ENCODE data around the gene PSMA2.

PSMA2 gene

GRCh38 chr7:42932811-42933591 lies 1.0 kb upstream of the PSMA2 start:
- peaks cover 27% of the 10 kb centered on the region for H3K36me3 Mint-ChIP-seq (ENCODE audit: insufficient read depth)
- peak overlapping the region; percentile 99 for H3K4me3 Mint-ChIP-seq
- ATAC-seq (replicated peaks; ENCODE audit: extremely low read depth, poor library complexity, severe bottlenecking) (peak; percentile 13), DNase-seq (ENCODE audit: low spot score in 2 of 2) (no peak)
- H3K27me3 Mint-ChIP-seq: no peaks in the 10 kb centered on the region
- H3K4me1 Mint-ChIP-seq: peaks cover 52% of the 10 kb centered on the region
- no peaks in the 10 kb centered on the region for H3K9me3 Mint-ChIP-seq
- H3K27ac Mint-ChIP-seq (ENCODE audit: low read depth): peak overlapping the region; percentile 97

- Mint-ChIP-seq H3K27ac (ENCODE audit: low read depth) (peak overlapping the region; percentile 97), H3K27me3 (no peaks in the 10 kb centered on the region), H3K36me3 (ENCODE audit: insufficient read depth) (peaks cover 25% of the 10 kb centered on the region), H3K9me3 (no peaks in the 10 kb centered on the region), H3K4me3 (peak overlapping the region; percentile 99), H3K4me1 (peaks cover 52% of the 10 kb centered on the region)
- ATAC-seq (replicated peaks; ENCODE audit: extremely low read depth, poor library complexity, severe bottlenecking): no peak
- no peak for DNase-seq (ENCODE audit: low spot score in 2 of 2)
These were observed 534 bp downstream of the PSMA2 start for GRCh38 chr7:42931447-42931833.

- H3K36me3 Mint-ChIP-seq (ENCODE audit: insufficient read depth): peaks cover 25% of the 10 kb centered on the region
These were observed 1.1 kb downstream of the PSMA2 start for GRCh38 chr7:42930889-42931288.

GRCh38 chr7:42929449-42929848 lies 2.5 kb downstream of the PSMA2 start:
- H3K27ac Mint-ChIP-seq (ENCODE audit: low read depth): peak overlapping the region; percentile 20
- H3K9me3 Mint-ChIP-seq: no peaks in the 10 kb centered on the region
- H3K4me3 Mint-ChIP-seq: no peak overlapping the region
- ATAC-seq (replicated peaks; ENCODE audit: extremely low read depth, poor library complexity, severe bottlenecking): no peak
- no peaks in the 10 kb centered on the region for H3K27me3 Mint-ChIP-seq
- H3K36me3 Mint-ChIP-seq (ENCODE audit: insufficient read depth): peaks cover 34% of the 10 kb centered on the region
- DNase-seq (ENCODE audit: low spot score in 2 of 2): no peak
- peaks cover 53% of the 10 kb centered on the region for H3K4me1 Mint-ChIP-seq

More at GRCh38 chr7:42930889-42931288, 1.1 kb downstream of the PSMA2 start:
- H3K4me1 Mint-ChIP-seq: peaks cover 48% of the 10 kb centered on the region
- ATAC-seq (replicated peaks; ENCODE audit: extremely low read depth, poor library complexity, severe bottlenecking): no peak
- peak overlapping the region; percentile 97 for H3K27ac Mint-ChIP-seq (ENCODE audit: low read depth)
- H3K9me3 Mint-ChIP-seq: no peaks in the 10 kb centered on the region
- peak overlapping the region; percentile 99 for H3K4me3 Mint-ChIP-seq
- no peak for DNase-seq (ENCODE audit: low spot score in 2 of 2)
- no peaks in the 10 kb centered on the region for H3K27me3 Mint-ChIP-seq

GRCh38 chr7:42928754-42929153 lies 3.2 kb downstream of the PSMA2 start:
- peaks cover 34% of the 10 kb centered on the region for H3K36me3 Mint-ChIP-seq (ENCODE audit: insufficient read depth)
- no peak for DNase-seq (ENCODE audit: low spot score in 2 of 2)
- no peak for ATAC-seq (replicated peaks; ENCODE audit: extremely low read depth, poor library complexity, severe bottlenecking)
- H3K4me1 Mint-ChIP-seq: peaks cover 47% of the 10 kb centered on the region
- H3K27me3 Mint-ChIP-seq: no peaks in the 10 kb centered on the region
- no peak overlapping the region for H3K27ac Mint-ChIP-seq (ENCODE audit: low read depth)
- H3K9me3 Mint-ChIP-seq: no peaks in the 10 kb centered on the region
- H3K4me3 Mint-ChIP-seq: no peak overlapping the region

- Mint-ChIP-seq H3K4me1 (peaks cover 30% of the 10 kb centered on the region), H3K9me3 (no peaks in the 10 kb centered on the region)
- DNase-seq (ENCODE audit: low spot score in 2 of 2): no peak
These were observed 5.8 kb downstream of the PSMA2 start for GRCh38 chr7:42926204-42926603.

GRCh38 chr7:42925630-42926029 lies 6.3 kb downstream of the PSMA2 start:
- no peaks in the 10 kb centered on the region for H3K27me3 Mint-ChIP-seq
- H3K9me3 Mint-ChIP-seq: no peaks in the 10 kb centered on the region
- peaks cover 24% of the 10 kb centered on the region for H3K4me1 Mint-ChIP-seq
- peaks cover 52% of the 10 kb centered on the region for H3K36me3 Mint-ChIP-seq (ENCODE audit: insufficient read depth)
- DNase-seq (ENCODE audit: low spot score in 2 of 2): no peak
- no peak for ATAC-seq (replicated peaks; ENCODE audit: extremely low read depth, poor library complexity, severe bottlenecking)
- H3K27ac Mint-ChIP-seq (ENCODE audit: low read depth): no peak overlapping the region
- H3K4me3 Mint-ChIP-seq: no peak overlapping the region

More at GRCh38 chr7:42926204-42926603, 5.8 kb downstream of the PSMA2 start:
- H3K36me3 Mint-ChIP-seq (ENCODE audit: insufficient read depth): peaks cover 47% of the 10 kb centered on the region
- no peak overlapping the region for H3K27ac Mint-ChIP-seq (ENCODE audit: low read depth)
- no peak for ATAC-seq (replicated peaks; ENCODE audit: extremely low read depth, poor library complexity, severe bottlenecking)
- H3K27me3 Mint-ChIP-seq: no peaks in the 10 kb centered on the region
- no peak overlapping the region for H3K4me3 Mint-ChIP-seq

GRCh38 chr7:42924223-42924838 lies 7.6 kb downstream of the PSMA2 start:
- peaks cover 16% of the 10 kb centered on the region for H3K4me1 Mint-ChIP-seq
- no peak overlapping the region for H3K27ac Mint-ChIP-seq (ENCODE audit: low read depth)
- peaks cover 65% of the 10 kb centered on the region for H3K36me3 Mint-ChIP-seq (ENCODE audit: insufficient read depth)

GRCh38 chr7:42922017-42922753 lies 9.8 kb downstream of the PSMA2 start:
- ATAC-seq (replicated peaks; ENCODE audit: extremely low read depth, poor library complexity, severe bottlenecking) (no peak), DNase-seq (ENCODE audit: low spot score in 2 of 2) (no peak)
- H3K9me3 Mint-ChIP-seq: no peaks in the 10 kb centered on the region
- no peaks in the 10 kb centered on the region for H3K27me3 Mint-ChIP-seq
- H3K27ac Mint-ChIP-seq (ENCODE audit: low read depth): peak overlapping the region; percentile 10
- peaks cover 69% of the 10 kb centered on the region for H3K36me3 Mint-ChIP-seq (ENCODE audit: insufficient read depth)
- peaks cover 8% of the 10 kb centered on the region for H3K4me1 Mint-ChIP-seq
- H3K4me3 Mint-ChIP-seq: no peak overlapping the region

More at GRCh38 chr7:42924223-42924838, 7.6 kb downstream of the PSMA2 start:
- Mint-ChIP-seq H3K4me3 (no peak overlapping the region), H3K9me3 (no peaks in the 10 kb centered on the region), H3K27me3 (no peaks in the 10 kb centered on the region)
- ATAC-seq (replicated peaks; ENCODE audit: extremely low read depth, poor library complexity, severe bottlenecking) (no peak), DNase-seq (ENCODE audit: low spot score in 2 of 2) (no peak)

GRCh38 chr7:42915356-42915755 lies 16.6 kb downstream of the PSMA2 start:
- Mint-ChIP-seq H3K9me3 (no peaks in the 10 kb centered on the region), H3K27ac (ENCODE audit: low read depth) (no peak overlapping the region), H3K4me1 (peaks cover 24% of the 10 kb centered on the region), H3K36me3 (ENCODE audit: insufficient read depth) (peaks cover 42% of the 10 kb centered on the region), H3K4me3 (no peak overlapping the region), H3K27me3 (no peaks in the 10 kb centered on the region)
- DNase-seq (ENCODE audit: low spot score in 2 of 2) (no peak), ATAC-seq (replicated peaks; ENCODE audit: extremely low read depth, poor library complexity, severe bottlenecking) (no peak)

- H3K4me3 Mint-ChIP-seq: no peak overlapping the region
- no peaks in the 10 kb centered on the region for H3K9me3 Mint-ChIP-seq
- no peaks in the 10 kb centered on the region for H3K27me3 Mint-ChIP-seq
- DNase-seq (ENCODE audit: low spot score in 2 of 2) (no peak), ATAC-seq (replicated peaks; ENCODE audit: extremely low read depth, poor library complexity, severe bottlenecking) (no peak)
- H3K4me1 Mint-ChIP-seq: peaks cover 31% of the 10 kb centered on the region
- peaks cover 37% of the 10 kb centered on the region for H3K36me3 Mint-ChIP-seq (ENCODE audit: insufficient read depth)
- H3K27ac Mint-ChIP-seq (ENCODE audit: low read depth): no peak overlapping the region
These were observed 17.4 kb downstream of the PSMA2 start for GRCh38 chr7:42914421-42915045.

- peaks cover 36% of the 10 kb centered on the region for H3K4me1 Mint-ChIP-seq
- no peak overlapping the region for H3K27ac Mint-ChIP-seq (ENCODE audit: low read depth)
- no peak for DNase-seq (ENCODE audit: low spot score in 2 of 2)
- H3K27me3 Mint-ChIP-seq: no peaks in the 10 kb centered on the region
- H3K4me3 Mint-ChIP-seq: no peak overlapping the region
- no peaks in the 10 kb centered on the region for H3K9me3 Mint-ChIP-seq
- peaks cover 35% of the 10 kb centered on the region for H3K36me3 Mint-ChIP-seq (ENCODE audit: insufficient read depth)
- no peak for ATAC-seq (replicated peaks; ENCODE audit: extremely low read depth, poor library complexity, severe bottlenecking)
These were observed 18.0 kb downstream of the PSMA2 start for GRCh38 chr7:42914009-42914408.
